ENCODE results near the gene TBC1D22A.

- TF ChIP-seq POLR2AphosphoS5 (IDR thresholded peaks at IDR 0.05), result no peak
- no peak for TF ChIP-seq CTCF (IDR thresholded peaks at IDR 0.05; ENCODE audit: poor library complexity, severe bottlenecking)
- no peak for TF ChIP-seq EZH2 (IDR thresholded peaks at IDR 0.05; ENCODE audit: borderline replicate concordance, insufficient read depth, low read length, poor library complexity, severe bottlenecking)
- no peak for TF ChIP-seq MXI1 (conservative IDR thresholded peaks at IDR 0.05; ENCODE audit: poor library complexity, severe bottlenecking)
- no peak for TF ChIP-seq EP300 (conservative IDR thresholded peaks at IDR 0.05; ENCODE audit: poor library complexity, severe bottlenecking)
- no peak for TF ChIP-seq TAF1 (IDR thresholded peaks at IDR 0.05; ENCODE audit: low read depth)
- no peak for TF ChIP-seq SMC3 (conservative IDR thresholded peaks at IDR 0.05; ENCODE audit: poor library complexity)
- no peak for TF ChIP-seq REST (IDR thresholded peaks at IDR 0.05; ENCODE audit: borderline replicate concordance)
- no peak for TF ChIP-seq RAD21 (conservative IDR thresholded peaks at IDR 0.05)
These were observed 9.5 kb upstream of the TBC1D22A start for GRCh38 chr22:46752988-46753310.
